CD4-positive, alpha-beta T cell treated with Interleukin-2 at 100 ng/mL for 4 hours (primary cell): ENCODE results near the gene PRODH2.
"Not testable (repeated sequence)": the region's sequence is repeated elsewhere in the genome, so short reads cannot be mapped to it uniquely, and the experiment has no call there.

Source experiments
- DNase-seq: peaks from one replicate; pipeline ENCODE4 v3.0.0-alpha.2; 2020; ENCODE audit warnings: low spot score

Gene PRODH2

GRCh38 chr19:35781650-35782049 lies 31.0 kb downstream of the PRODH2 start:
- DNase-seq: no peak

- DNase-seq: no peak
Observed at GRCh38 chr19:35780717-35781116, 31.9 kb downstream of the PRODH2 start.

- DNase-seq: no peak
Observed at GRCh38 chr19:35780058-35780457, 32.6 kb downstream of the PRODH2 start.

DNA sequence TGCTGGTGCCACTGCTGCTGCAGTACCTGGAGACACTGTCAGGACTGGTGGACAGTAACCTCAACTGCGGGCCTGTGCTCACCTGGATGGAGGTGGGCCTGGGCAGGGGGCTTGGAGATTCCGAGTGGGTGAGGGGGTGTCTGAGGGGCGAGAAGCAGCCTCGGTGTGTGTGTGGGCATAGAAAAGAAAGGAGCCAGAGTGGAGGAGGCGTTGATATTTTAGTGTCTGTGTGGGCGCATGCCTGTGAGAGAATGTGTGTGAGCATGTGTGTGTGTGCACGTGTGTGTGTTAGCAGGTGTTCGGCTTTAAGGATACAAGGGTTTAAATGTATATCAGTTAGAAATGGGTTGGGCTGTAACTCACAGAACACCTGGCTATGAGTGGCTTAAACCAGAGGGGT lies 33.6 kb downstream of the PRODH2 start:
- DNase-seq: no peak

DNA sequence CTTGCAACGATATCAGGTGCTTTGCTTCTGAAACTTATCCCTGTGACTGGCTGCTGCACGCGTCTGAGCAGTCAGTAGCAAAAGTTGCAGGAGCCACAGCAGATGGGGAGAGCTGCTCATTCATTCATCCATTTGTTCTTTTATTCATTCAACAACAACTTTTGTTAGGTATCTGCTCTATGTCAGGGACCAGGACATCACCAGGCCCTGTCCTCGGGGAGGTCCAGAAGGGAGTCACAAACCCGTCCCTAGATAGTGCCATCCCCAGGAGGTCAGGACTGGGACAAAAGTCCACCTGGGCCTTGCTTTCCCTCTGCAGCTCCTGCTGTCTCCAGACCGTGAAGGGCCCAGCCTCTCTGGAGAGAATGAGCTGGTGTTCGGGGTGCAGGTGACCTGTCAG lies 34.7 kb downstream of the PRODH2 start:
- no peak for DNase-seq

DNA sequence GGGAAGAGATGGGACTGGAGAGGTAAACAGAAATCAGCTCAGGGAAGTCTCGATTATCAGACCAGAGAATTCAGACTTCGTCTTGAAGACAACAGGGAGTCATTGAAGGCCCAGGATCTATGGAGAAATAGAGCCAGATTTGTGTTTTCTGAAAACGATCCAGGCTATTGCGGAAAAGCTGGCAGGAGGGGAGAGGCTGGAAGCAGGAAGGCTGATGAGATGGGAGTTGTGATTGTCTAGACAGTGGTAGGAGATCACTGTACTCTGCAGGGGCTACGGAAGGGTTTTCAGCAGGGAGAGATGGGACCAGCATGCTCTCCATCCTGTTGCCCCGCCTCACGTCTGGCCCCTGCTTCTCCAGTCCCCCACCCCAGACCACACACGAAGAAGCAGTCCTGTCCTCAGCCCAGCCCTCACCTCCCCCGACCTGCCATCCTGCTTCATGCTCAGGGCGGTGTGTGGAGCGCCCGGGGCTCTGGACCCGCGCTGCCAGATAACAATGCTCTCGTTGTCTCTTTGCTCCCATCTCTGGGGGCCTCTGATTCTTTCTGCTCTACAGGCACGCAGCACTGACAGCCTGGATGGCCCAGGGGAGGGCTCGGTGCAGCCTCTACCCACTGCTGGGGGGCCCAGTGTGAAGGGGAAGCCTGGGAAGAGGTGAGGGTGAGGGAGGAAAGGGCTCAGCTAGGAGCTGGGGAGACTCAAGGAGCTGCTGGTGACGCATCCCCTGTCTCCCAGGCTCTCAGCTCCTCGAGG lies 35.4 kb downstream of the PRODH2 start:
- DNase-seq: no peak

GRCh38 chr19:35776102-35776788 lies 36.4 kb downstream of the PRODH2 start:
- DNase-seq: no peak

GRCh38 chr19:35775298-35776101 lies 37.1 kb downstream of the PRODH2 start, which contains the start of gene ARHGAP33:
Gene ARHGAP33, plus strand, starts transcription at chr19:35775564. Its CDS starts 95 bp downstream, at chr19:35775659.
- DNase-seq: peak; percentile 99

DNA sequence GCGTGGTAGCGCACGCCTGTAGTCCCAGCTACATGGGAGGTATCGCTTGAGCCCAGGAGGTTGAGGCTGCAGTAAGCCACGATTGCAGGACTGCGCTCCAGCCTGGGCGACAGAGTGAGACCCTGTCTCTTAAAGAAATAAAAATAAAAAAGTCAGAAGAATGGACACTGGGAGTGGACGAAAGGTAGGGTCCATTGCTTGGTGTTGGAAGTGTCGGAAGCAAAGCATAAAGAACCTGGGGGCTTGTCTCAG lies 37.7 kb downstream of the PRODH2 start:
- no peak for DNase-seq

- no peak for DNase-seq
Observed at GRCh38 chr19:35774274-35775045, 38.2 kb downstream of the PRODH2 start.

DNA sequence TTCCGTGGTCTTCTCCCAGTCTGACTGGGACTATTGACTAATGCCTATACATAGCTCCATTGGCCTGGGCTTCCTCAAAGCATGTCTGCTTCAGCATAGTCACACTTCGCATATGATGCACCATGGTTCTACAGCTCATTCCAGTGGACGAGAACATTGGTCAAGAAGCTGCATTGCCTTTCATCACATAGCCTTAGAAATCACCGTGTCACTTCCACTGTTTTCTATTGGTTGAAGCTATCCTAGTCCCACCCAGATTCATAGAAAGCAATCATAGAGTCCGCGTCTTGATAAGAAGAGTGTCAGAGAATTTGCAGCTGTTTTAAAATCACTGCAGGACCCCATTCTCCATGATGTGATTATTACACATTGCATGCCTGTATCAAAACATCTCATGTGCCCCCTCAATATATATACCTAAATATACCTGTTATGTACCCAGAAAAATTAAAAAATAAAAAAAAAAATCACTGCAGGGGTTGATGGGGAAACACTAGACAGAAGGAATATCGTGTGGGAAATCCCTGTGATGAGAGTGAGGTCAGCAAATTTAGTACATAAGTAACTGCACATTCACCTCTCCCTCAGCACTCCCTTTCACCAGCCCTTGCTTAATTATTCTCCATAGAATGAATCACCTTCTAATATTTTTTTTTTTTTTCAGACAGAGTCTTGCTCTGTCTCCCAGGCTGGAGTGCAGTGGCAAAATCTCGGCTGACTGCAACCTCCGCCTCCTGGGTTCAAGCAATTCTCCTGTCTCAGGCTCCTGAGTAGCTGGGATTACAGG lies 39.4 kb downstream of the PRODH2 start:
- DNase-seq: no peak

DNA sequence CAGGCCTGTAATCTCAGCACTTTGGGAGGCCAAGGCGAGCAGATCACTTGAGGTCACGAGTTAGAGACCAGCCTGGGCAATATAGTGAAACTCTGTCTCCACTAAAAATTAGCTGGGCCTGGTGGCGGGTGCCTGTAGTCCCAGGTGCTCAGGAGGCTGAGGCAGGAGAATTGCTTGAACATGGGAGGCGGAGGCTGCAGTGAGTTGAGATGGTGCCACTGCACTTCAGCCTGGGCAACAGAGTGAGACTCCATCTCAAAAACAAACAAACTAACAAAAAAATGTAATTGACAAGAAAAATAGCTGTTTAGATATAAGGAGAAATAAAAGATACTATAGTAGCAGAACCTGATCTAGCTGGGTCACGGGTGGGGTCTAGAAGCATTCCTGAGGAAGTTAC lies 40.3 kb downstream of the PRODH2 start:
- DNase-seq: not testable (repeated sequence)

DNA sequence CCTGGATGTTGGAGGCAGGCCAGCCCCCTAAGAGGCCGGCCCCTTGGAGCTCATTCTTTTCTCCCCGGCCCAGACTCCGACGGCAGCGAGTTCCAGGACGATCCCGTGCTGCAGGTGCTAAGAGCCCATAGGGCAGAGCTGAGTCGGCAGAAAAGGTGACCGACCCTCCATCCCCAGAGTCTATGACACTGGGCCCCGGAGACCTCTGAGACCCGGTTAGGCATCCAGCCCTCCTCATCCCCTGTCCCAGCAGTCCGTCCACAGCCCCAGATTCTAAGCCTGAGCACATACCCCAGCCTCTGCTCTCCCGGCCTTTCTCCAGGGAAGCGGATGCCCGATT lies 44.6 kb downstream of the PRODH2 start:
- DNase-seq: no peak

- DNase-seq: no peak
Observed at GRCh38 chr19:35767288-35768081, 45.2 kb downstream of the PRODH2 start.

- no peak for DNase-seq
Observed at GRCh38 chr19:35766571-35767104, 46.0 kb downstream of the PRODH2 start.

DNA sequence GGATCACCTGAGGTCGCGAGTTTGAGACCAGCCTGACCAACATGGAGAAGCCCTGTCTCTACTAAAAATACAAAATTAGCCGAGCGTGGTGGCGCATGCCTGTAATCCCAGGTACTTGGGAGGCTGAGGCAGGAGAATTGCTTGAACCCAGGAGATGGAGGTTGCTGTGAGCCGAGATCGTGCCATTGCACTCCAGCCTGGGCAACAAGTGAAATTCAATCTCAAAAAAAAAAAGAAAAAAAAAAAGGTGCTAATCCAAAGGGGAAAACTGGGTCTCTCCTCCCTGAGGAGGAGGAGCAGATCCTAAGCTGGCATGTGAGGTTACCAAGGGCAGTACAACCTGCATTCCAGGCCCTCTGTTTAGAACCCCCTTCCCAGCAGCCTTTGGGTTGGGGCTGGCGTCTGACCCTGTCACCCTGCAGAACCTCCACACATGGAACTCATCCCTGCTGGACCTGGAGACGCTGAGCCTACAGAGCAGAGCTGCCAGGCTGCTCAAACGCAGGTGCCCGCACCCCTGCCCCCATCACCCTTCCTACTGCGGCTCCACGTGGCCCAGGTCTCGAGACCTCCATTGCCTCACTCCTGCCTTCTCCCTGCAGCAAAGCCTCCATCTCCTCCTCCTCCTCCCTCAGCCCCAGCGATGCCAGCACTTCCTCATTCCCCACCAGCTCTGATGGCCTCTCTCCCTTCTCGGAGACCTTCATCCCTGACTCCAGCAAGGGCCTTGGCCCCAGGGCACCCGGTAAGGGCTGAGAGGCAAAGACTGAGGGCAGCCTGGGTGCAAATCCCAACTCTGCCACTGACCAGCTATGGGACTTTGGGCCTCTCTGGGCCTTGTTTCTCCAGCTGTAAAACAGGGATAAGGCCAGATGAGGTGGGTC lies 48.0 kb downstream of the PRODH2 start:
- DNase-seq: no peak

DNA sequence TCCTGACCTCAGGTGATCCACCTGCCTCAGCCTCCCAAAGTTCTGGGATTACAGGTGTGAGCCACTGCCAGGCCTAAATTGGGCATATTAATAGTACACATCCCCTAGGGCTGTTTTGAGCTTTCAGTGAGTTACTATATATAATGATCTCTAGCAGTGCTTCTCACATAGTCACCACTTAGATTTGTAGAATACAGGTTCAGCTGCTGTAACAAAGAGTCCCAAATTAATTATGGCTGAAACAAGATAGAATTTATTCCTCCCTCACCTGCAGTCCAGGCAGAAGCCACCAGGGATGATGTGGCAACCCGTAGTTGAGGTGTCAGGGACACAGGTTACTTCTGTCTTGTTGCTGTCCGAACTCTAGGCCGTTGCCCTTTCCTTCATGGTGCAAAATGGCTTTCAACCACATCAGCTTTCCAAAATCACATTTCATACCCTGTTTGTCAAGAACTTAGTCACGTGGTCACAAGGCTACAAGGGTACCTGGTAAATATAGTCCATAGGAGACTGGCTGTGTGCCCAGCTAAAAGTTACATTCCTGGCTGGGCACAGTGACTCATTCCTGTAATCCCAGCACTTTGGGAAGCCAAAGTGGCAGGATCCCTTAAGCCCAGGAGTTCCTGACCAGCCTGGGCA lies 51.8 kb downstream of the PRODH2 start:
- DNase-seq: no peak

DNA sequence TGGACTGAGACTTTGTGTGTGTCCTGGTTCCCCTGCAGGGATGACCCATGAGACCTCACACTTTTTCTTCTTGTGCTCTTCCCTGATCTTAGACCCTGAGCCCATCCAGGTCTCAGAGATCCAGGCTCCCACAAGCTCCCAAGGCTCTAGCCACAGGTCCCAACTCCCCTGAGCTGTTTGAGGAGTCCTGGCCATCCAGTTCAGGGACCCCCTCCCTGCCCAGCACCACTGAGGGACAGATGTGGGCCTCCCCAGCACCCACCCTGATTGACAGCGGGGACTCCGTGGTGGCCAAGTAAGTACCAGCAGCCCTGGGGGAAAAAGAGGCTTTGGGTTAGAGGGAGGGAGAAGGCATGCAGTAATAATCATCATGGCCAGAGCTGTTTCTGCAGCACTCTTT lies 52.9 kb downstream of the PRODH2 start:
- no peak for DNase-seq
